ENCODE measurements around the gene TNIK.
"Not testable (repeated sequence)": the region's sequence is repeated elsewhere in the genome, so short reads cannot be mapped to it uniquely, and the experiment has no call there.

TNIK gene

GRCh38 chr3:171129827-171130226 is 330.4 kb downstream of the TNIK start:
- DNase-seq (ENCODE audit: low read depth): no peak

GRCh38 chr3:171127611-171128010 is 332.6 kb downstream of the TNIK start:
- DNase-seq (ENCODE audit: low read depth): no peak

- no peak for DNase-seq (ENCODE audit: low read depth)
Observed at GRCh38 chr3:171126478-171127209, 333.6 kb downstream of the TNIK start.

- no peak for DNase-seq (ENCODE audit: low read depth)
Observed at GRCh38 chr3:171125010-171125409, 335.2 kb downstream of the TNIK start.

- DNase-seq (ENCODE audit: low read depth): no peak
Observed at GRCh38 chr3:171123915-171124314, 336.3 kb downstream of the TNIK start.

- DNase-seq (ENCODE audit: low read depth): no peak
Observed at GRCh38 chr3:171122861-171123260, 337.3 kb downstream of the TNIK start.

GRCh38 chr3:171122240-171122639 is 338.0 kb downstream of the TNIK start:
- no peak for DNase-seq (ENCODE audit: low read depth)

- no peak for DNase-seq (ENCODE audit: low read depth)
Observed at GRCh38 chr3:171121801-171122200, 338.4 kb downstream of the TNIK start.

- not testable (repeated sequence) for DNase-seq (ENCODE audit: low read depth)
Observed at GRCh38 chr3:171119402-171119801, 340.8 kb downstream of the TNIK start.

GRCh38 chr3:171118993-171119392 is 341.2 kb downstream of the TNIK start:
- not testable (repeated sequence) for DNase-seq (ENCODE audit: low read depth)

- no peak for DNase-seq (ENCODE audit: low read depth)
Observed at GRCh38 chr3:171116824-171117395, 343.3 kb downstream of the TNIK start.

GRCh38 chr3:171116365-171116764 is 343.8 kb downstream of the TNIK start:
- no peak for DNase-seq (ENCODE audit: low read depth)

- no peak for DNase-seq (ENCODE audit: low read depth)
Observed at GRCh38 chr3:171115667-171116066, 344.5 kb downstream of the TNIK start.

GRCh38 chr3:171113716-171114115 is 346.5 kb downstream of the TNIK start:
- DNase-seq (ENCODE audit: low read depth): no peak

GRCh38 chr3:171110715-171111114 is 349.5 kb downstream of the TNIK start:
- DNase-seq (ENCODE audit: low read depth): no peak

GRCh38 chr3:171108066-171108465 is 352.1 kb downstream of the TNIK start:
- no peak for DNase-seq (ENCODE audit: low read depth)

GRCh38 chr3:171103185-171103584 is 357.0 kb downstream of the TNIK start:
- DNase-seq (ENCODE audit: low read depth): no peak

GRCh38 chr3:171101982-171102641 is 358.1 kb downstream of the TNIK start:
- DNase-seq (ENCODE audit: low read depth): no peak

- no peak for DNase-seq (ENCODE audit: low read depth)
Observed at GRCh38 chr3:171099911-171100310, 360.3 kb downstream of the TNIK start.

GRCh38 chr3:171095063-171095462 is 365.1 kb downstream of the TNIK start:
- DNase-seq (ENCODE audit: low read depth): no peak

- DNase-seq (ENCODE audit: low read depth): no peak
Observed at GRCh38 chr3:171094411-171094810, 365.8 kb downstream of the TNIK start.

- DNase-seq (ENCODE audit: low read depth): no peak
Observed at GRCh38 chr3:171093462-171093861, 366.7 kb downstream of the TNIK start.

GRCh38 chr3:171092467-171092911 is 367.7 kb downstream of the TNIK start:
- no peak for DNase-seq (ENCODE audit: low read depth)
